ENCODE results near the gene POLR2A.

POLR2A gene

DNA sequence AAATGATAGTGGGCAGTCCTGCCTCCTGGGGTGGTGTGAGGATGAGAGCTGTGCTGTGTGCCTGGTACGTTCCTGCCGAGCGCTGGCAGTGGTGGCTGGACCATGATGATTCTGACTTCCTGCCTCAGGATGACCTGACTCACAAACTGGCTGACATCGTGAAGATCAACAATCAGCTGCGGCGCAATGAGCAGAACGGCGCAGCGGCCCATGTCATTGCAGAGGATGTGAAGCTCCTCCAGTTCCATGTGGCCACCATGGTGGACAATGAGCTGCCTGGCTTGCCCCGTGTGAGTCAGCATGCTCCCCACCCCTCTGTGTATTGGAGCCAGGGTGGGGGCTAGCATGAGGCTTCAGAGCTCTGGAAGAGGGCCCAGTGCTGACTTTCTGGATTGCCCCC, 13.1 kb downstream of the POLR2A start:
- no peak for FAIRE-seq
- TF ChIP-seq POLR2A (IDR thresholded peaks at IDR 0.05; ENCODE audit: low read depth, low read length) = no peak
- no peak for DNase-seq (ENCODE audit: insufficient read length, low spot score)

DNA sequence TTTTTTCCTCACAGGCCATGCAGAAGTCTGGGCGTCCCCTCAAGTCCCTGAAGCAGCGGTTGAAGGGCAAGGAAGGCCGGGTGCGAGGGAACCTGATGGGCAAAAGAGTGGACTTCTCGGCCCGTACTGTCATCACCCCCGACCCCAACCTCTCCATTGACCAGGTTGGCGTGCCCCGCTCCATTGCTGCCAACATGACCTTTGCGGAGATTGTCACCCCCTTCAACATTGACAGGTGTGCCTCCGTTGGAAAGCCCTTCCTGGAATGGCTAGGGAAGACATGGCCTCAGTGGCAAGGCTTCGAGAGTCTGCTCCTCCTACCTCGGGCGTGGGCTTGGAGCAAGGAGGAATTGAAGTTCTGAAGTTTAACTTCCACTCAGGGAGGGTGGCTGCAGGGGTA, 13.5 kb downstream of the POLR2A start:
- DNase-seq (ENCODE audit: insufficient read length, low spot score) (no peak), FAIRE-seq (no peak)
- TF ChIP-seq POLR2A (IDR thresholded peaks at IDR 0.05; ENCODE audit: low read depth, low read length) = no peak

DNA sequence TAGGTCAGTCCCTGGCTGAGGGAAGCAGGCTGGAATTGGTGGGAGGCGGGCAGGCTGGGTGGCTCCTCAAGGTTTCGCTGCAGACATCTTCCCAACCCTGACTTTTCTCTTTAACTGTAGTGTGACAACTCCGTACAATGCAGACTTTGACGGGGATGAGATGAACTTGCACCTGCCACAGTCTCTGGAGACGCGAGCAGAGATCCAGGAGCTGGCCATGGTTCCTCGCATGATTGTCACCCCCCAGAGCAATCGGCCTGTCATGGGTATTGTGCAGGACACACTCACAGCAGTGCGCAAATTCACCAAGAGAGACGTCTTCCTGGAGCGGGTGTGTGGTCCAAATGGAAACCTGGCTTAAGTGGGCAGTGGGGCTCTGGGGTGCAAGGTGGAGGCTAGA, 15.0 kb downstream of the POLR2A start:
- DNase-seq (ENCODE audit: insufficient read length, low spot score) (no peak), FAIRE-seq (no peak)
- TF ChIP-seq POLR2A (IDR thresholded peaks at IDR 0.05; ENCODE audit: low read depth, low read length) = no peak

DNA sequence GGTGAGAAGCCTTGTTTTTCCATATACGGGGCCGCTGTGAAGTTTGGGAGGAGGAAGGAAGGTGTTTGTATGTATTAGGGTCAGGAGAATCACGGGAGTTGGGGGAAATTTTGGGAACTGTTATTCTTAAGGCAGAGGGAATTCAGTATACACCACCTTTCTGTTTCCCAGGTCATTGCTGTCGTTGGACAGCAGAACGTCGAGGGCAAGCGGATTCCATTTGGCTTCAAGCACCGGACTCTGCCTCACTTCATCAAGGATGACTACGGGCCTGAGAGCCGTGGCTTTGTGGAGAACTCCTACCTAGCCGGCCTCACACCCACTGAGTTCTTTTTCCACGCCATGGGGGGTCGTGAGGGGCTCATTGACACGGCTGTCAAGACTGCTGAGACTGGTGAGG, 17.6 kb downstream of the POLR2A start:
- DNase-seq (ENCODE audit: insufficient read length, low spot score) = no peak
- no peak for TF ChIP-seq POLR2A (IDR thresholded peaks at IDR 0.05; ENCODE audit: low read depth, low read length)
- no peak for FAIRE-seq

DNA sequence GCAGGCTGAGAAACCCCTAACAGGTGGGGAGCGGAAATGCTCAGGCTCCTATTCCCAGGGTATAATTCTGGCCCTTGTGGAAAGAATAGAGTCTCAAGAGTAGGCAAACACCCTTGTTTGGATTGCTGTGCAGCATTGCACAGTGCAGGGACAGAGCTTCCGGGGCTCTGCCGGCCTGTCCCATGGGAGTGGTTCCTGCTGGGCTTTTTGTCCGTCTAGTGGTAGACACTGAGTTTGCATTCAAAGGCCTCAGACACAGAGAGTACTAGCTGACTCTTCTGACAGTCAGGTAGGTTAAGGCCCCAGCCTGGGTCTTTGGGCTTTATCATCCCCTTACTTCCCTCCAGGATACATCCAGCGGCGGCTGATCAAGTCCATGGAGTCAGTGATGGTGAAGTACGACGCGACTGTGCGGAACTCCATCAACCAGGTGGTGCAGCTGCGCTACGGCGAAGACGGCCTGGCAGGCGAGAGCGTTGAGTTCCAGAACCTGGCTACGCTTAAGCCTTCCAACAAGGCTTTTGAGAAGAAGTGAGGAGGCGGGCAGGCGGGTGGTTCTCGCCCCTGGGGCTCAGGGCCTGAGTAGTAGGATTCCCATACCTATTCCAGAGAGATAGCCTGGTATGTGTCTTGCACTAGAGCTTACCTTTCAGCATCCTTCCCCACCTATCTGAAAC, 18.1 kb downstream of the POLR2A start:
- no peak for TF ChIP-seq POLR2A (IDR thresholded peaks at IDR 0.05; ENCODE audit: low read depth, low read length)
- FAIRE-seq (no peak), DNase-seq (ENCODE audit: insufficient read length, low spot score) (no peak)

- DNase-seq (ENCODE audit: insufficient read length, low spot score) (no peak), FAIRE-seq (no peak)
- no peak for TF ChIP-seq POLR2A (IDR thresholded peaks at IDR 0.05; ENCODE audit: low read depth, low read length)
Observed at GRCh38 chr17:7502987-7503386, 18.8 kb downstream of the POLR2A start.

DNA sequence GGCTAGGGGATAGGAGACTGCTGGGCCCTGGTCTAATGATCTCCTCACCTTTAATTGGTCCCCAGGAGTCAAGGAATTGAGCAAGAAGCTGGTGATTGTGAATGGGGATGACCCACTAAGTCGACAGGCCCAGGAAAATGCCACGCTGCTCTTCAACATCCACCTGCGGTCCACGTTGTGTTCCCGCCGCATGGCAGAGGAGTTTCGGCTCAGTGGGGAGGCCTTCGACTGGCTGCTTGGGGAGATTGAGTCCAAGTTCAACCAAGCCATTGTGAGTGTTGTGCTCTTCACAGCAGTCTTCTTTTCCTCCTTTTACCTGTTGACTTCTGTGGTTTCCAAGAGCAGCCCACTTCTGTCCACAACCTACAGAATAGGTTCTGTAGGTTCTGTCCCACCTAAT, 19.4 kb downstream of the POLR2A start:
- FAIRE-seq = no peak
- DNase-seq (ENCODE audit: insufficient read length, low spot score) = no peak
- no peak for TF ChIP-seq POLR2A (IDR thresholded peaks at IDR 0.05; ENCODE audit: low read depth, low read length)

GRCh38 chr17:7508145-7508544, 24.0 kb downstream of the POLR2A start:
- FAIRE-seq = no peak
- DNase-seq (ENCODE audit: insufficient read length, low spot score) = no peak
- TF ChIP-seq POLR2A (IDR thresholded peaks at IDR 0.05; ENCODE audit: low read depth, low read length) = no peak

- no peak for TF ChIP-seq POLR2A (IDR thresholded peaks at IDR 0.05; ENCODE audit: low read depth, low read length)
- no peak for DNase-seq (ENCODE audit: insufficient read length, low spot score)
- FAIRE-seq = no peak
Observed at GRCh38 chr17:7508846-7509245, 24.7 kb downstream of the POLR2A start.

DNA sequence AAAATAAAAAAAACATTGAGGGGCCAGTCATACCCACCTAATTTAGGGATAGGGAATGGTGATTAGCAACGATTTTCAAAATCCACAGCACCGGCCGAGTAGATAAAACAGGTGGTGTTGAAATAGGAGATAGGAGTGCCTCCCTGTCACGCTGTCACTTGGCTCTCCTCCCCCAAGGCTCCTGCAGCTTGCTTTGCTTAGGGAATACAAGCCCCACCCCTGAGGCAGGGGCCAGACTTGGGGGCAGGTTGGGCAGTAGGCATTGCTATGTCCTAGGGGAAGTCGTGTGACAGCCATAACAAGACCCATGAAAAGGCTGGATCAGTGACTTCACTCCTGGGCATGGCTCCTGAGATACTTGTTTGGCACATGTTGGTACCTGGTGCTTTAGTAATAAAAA, 25.8 kb downstream of the POLR2A start:
- no peak for DNase-seq (ENCODE audit: insufficient read length, low spot score)
- no peak for FAIRE-seq
- TF ChIP-seq POLR2A (IDR thresholded peaks at IDR 0.05; ENCODE audit: low read depth, low read length) = no peak

GRCh38 chr17:7511108-7511507, 26.9 kb downstream of the POLR2A start:
- no peak for TF ChIP-seq POLR2A (IDR thresholded peaks at IDR 0.05; ENCODE audit: low read depth, low read length)
- FAIRE-seq (no peak), DNase-seq (ENCODE audit: insufficient read length, low spot score) (no peak)

DNA sequence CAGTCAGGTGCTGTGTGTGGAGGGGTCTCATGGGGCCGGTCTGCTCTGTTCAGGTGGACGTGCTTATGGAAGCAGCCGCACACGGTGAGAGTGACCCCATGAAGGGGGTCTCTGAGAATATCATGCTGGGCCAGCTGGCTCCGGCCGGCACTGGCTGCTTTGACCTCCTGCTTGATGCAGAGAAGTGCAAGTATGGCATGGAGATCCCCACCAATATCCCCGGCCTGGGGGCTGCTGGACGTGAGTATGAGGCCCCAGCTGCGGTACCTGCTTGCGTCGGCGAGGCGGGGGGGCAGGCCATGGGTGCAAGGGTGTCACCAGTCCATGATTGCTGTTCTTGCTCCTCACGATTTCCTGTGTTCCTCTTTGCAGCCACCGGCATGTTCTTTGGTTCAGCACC, 27.9 kb downstream of the POLR2A start:
- FAIRE-seq (no peak), DNase-seq (ENCODE audit: insufficient read length, low spot score) (no peak)
- no peak for TF ChIP-seq POLR2A (IDR thresholded peaks at IDR 0.05; ENCODE audit: low read depth, low read length)

DNA sequence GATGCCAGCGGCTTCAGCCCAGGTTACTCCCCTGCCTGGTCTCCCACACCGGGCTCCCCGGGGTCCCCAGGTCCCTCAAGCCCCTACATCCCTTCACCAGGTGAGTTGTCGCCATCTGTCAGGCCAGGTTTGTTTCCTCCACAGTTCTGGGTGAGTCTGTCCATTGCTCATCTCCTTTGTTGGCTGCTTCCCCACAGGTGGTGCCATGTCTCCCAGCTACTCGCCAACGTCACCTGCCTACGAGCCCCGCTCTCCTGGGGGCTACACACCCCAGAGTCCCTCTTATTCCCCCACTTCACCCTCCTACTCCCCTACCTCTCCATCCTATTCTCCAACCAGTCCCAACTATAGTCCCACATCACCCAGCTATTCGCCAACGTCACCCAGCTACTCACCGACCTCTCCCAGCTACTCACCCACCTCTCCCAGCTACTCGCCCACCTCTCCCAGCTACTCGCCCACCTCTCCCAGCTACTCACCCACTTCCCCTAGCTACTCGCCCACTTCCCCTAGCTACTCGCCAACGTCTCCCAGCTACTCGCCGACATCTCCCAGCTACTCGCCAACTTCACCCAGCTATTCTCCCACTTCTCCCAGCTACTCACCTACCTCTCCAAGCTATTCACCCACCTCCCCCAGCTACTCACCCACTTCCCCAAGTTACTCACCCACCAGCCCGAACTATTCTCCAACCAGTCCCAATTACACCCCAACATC, 28.8 kb downstream of the POLR2A start:
- FAIRE-seq (no peak), DNase-seq (ENCODE audit: insufficient read length, low spot score) (no peak)
- no peak for TF ChIP-seq POLR2A (IDR thresholded peaks at IDR 0.05; ENCODE audit: low read depth, low read length)

DNA sequence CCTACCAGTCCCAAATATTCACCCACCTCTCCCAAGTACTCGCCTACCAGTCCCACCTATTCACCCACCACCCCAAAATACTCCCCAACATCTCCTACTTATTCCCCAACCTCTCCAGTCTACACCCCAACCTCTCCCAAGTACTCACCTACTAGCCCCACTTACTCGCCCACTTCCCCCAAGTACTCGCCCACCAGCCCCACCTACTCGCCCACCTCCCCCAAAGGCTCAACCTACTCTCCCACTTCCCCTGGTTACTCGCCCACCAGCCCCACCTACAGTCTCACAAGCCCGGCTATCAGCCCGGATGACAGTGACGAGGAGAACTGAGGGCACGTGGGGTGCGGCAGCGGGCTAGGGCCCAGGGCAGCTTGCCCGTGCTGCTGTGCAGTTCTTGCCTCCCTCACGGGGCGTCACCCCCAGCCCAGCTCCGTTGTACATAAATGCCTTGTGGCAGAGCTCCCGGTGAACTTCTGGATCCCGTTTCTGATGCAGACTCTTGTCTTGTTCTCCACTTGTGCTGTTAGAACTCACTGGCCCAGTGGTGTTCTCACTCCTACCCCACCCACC, 29.8 kb downstream of the POLR2A start:
- TF ChIP-seq POLR2A (IDR thresholded peaks at IDR 0.05; ENCODE audit: low read depth, low read length) = no peak
- no peak for FAIRE-seq
- DNase-seq (ENCODE audit: insufficient read length, low spot score) = no peak

Measured in H54 (cell line).